A549 (cell line): ENCODE data around the gene NFX1. TPM values are rescaled to one million over a fixed set of nuclear protein-coding genes. Genes with fewer than 3 reads are reported as not detected.
A peak's percentile ranks its signal among the peaks of the same experiment; 100 is the strongest.

Experiments
- ATAC-seq, 2 experiments: fragments of 200-7000 bp in 1 of 2; fragments of >200 bp in 1 of 2; cut with Nextera tagmentation in 1 of 2; cut with Tn5 transposase in 1 of 2; 3 replicates each; pipeline versions ENCODE4 v1.8.0 to v1.9.1; 2018 to 2020; ENCODE audit warnings: mild to moderate bottlenecking in 1 of 2, moderate library complexity in 1 of 2
- CTCF ChIA-PET: fragments of 300-600 bp; sonication (Branson Sonifier 250); formaldehyde crosslinking; extraction: SDS; loops from one replicate; lab custom pipeline; 2021; ENCODE audit warnings: antibody characterized with exemption, inconsistent platforms; lab: Yijun Ruan, JAX
- POLR2A ChIA-PET: fragments of 350-600 bp; formaldehyde crosslinking; extraction: SDS; loops from one replicate; lab custom pipeline; 2021; ENCODE audit warnings: antibody characterized with exemption, inconsistent platforms; lab: Yijun Ruan, JAX
- DNase-seq, 2 experiments: peaks; one replicate each; pipeline versions ENCODE4 v3.0.0 to v3.0.0-alpha.2; 2011 to 2016; ENCODE audit warnings: low read depth in 1 of 2, low spot score in 1 of 2
- FAIRE-seq: peaks from 2 replicates; lab custom pipeline; 2011; peaks lifted over from hg19 to GRCh38; lab: Jason Lieb, UNC
- H3K27ac ChIP-seq, 2 experiments: fragments of >200 bp; sonication (Bioruptor Twin); formaldehyde crosslinking; 3 replicates each; pipeline ENCODE4 v1.5.1; 2016 to 2017
- H3K4me1 ChIP-seq: fragments of >200 bp; sonication (Bioruptor Twin); formaldehyde crosslinking; 3 replicates; pipeline ENCODE4 v1.6.1; 2016
- H3K4me2 ChIP-seq: fragments of >200 bp; sonication (Bioruptor Twin); formaldehyde crosslinking; 3 replicates; pipeline ENCODE4 v1.6.1; 2016
- H3K4me3 ChIP-seq: fragments of >200 bp; sonication (Bioruptor Twin); formaldehyde crosslinking; 3 replicates; pipeline ENCODE4 v1.5.1; 2016
- H3K9me3 ChIP-seq: fragments of >200 bp; sonication (Bioruptor Twin); formaldehyde crosslinking; 3 replicates; pipeline ENCODE4 v1.6.1; 2016
- CBX2 ChIP-seq: fragments of 200-600 bp; sonication (generic); IDR thresholded peaks from 2 replicates; pipeline ENCODE4 v1.6.1; 2016; ENCODE audit warnings: low read depth, mild to moderate bottlenecking, borderline replicate concordance
- CEBPB ChIP-seq, 2 experiments: fragments of >200 bp in 1 of 2; sonication (Bioruptor Twin) in 1 of 2; formaldehyde crosslinking in 1 of 2; IDR thresholded peaks; 2 replicates each; pipeline ENCODE4 v1.6.1; 2012 to 2016
- CHD2 ChIP-seq: fragments of 150-350 bp; IDR thresholded peaks from 2 replicates; pipeline ENCODE4 v1.6.1; 2014; ENCODE audit warnings: low read length; ENCODE audit not compliant: partially characterized antibody
- EHF ChIP-seq: fragments of 250-450 bp; sonication (Bioruptor Pico); IDR thresholded peaks from 2 replicates; pipeline ENCODE4 v1.5.0; 2020; ENCODE audit warnings: mild to moderate bottlenecking
- FOSB ChIP-seq: fragments of 250-450 bp; sonication (Bioruptor Pico); IDR thresholded peaks from 2 replicates; pipeline ENCODE4 v1.5.0; 2020; ENCODE audit warnings: mild to moderate bottlenecking, moderate library complexity
- FOXS1 ChIP-seq: fragments of 250-450 bp; sonication (Bioruptor Pico); IDR thresholded peaks from 2 replicates; pipeline ENCODE4 v1.5.0; 2020; ENCODE audit warnings: mild to moderate bottlenecking, moderate library complexity
- GATA3 ChIP-seq: IDR thresholded peaks from 2 replicates; pipeline ENCODE4 v1.6.1; 2012; ENCODE audit warnings: borderline replicate concordance
- HDAC2 ChIP-seq: fragments of 200-600 bp; sonication (generic); IDR thresholded peaks from 2 replicates; pipeline ENCODE4 v1.6.1; 2016
- HOXB5 ChIP-seq: fragments of 250-450 bp; sonication (Bioruptor Pico); IDR thresholded peaks from 2 replicates; pipeline ENCODE4 v1.5.0; 2020; ENCODE audit warnings: mild to moderate bottlenecking, moderate library complexity
- NPAS2 ChIP-seq: fragments of 250-450 bp; sonication (Bioruptor Pico); IDR thresholded peaks from 2 replicates; pipeline ENCODE4 v1.8.0; 2022; ENCODE audit warnings: mild to moderate bottlenecking, moderate library complexity, borderline replicate concordance
- POLR2A ChIP-seq: IDR thresholded peaks from 2 replicates; pipeline ENCODE4 v1.6.1; 2012; ENCODE audit warnings: mild to moderate bottlenecking, low read length
- RARB ChIP-seq: fragments of 250-450 bp; sonication (Bioruptor Pico); IDR thresholded peaks from 2 replicates; pipeline ENCODE4 v1.8.0; 2021; ENCODE audit warnings: mild to moderate bottlenecking, moderate library complexity
- RFX5 ChIP-seq: fragments of 450-650 bp; IDR thresholded peaks from 2 replicates; pipeline ENCODE4 v1.7.1; 2014; ENCODE audit warnings: antibody characterized with exemption, mild to moderate bottlenecking, moderate library complexity
- SMC3 ChIP-seq: fragments of >200 bp; sonication (Bioruptor Twin); formaldehyde crosslinking; IDR thresholded peaks from 3 replicates; pipeline ENCODE4 v1.6.1; 2018; ENCODE audit warnings: inconsistent platforms
- SREBF2 ChIP-seq: fragments of 450-650 bp; IDR thresholded peaks from 2 replicates; pipeline ENCODE4 v1.6.1; 2014; ENCODE audit warnings: mild to moderate bottlenecking, moderate library complexity
- ZC3H11A ChIP-seq: fragments of 450-650 bp; IDR thresholded peaks from 2 replicates; pipeline ENCODE4 v1.6.1; 2014; ENCODE audit warnings: antibody characterized with exemption, mild to moderate bottlenecking
- ZNF302 ChIP-seq: fragments of 250-450 bp; sonication (Bioruptor Pico); IDR thresholded peaks from 2 replicates; pipeline ENCODE4 v1.9.0; 2021; ENCODE audit warnings: inconsistent platforms, mild to moderate bottlenecking, moderate library complexity
- ZSCAN20 ChIP-seq: fragments of 250-450 bp; sonication (Bioruptor Pico); IDR thresholded peaks from 2 replicates; pipeline ENCODE4 v1.8.0; 2022; ENCODE audit warnings: mild to moderate bottlenecking, moderate library complexity
- WGBS: methylation state at CpG from one replicate; pipeline ENCODE4 v1.1.6; 2017; ENCODE audit errors: missing lambda C conversion rate; 5-methylcytosine and 5-hydroxymethylcytosine counted together
- polyA plus RNA-seq, 4 experiments: library from polyadenylated mRNA; depleted of rRNA in 3 of 4; stranded (reverse); fragments of >200 nt; fragmentation: RNase III in 1 of 4; extraction: RNeasy Plus Mini Kit Qiagen cat#74134 plus additional on column Dnase treatment in 1 of 4; gene quantifications; 2 replicates in 3 of 4; 3 replicates in 1 of 4; pipeline ENCODE4 v1.2.3, GENCODE V29; 2011 to 2017
- TF ChIP-seq, protein P1 (sequence below): fragments of >200 bp; sonication (Bioruptor Twin); formaldehyde crosslinking; IDR thresholded peaks from 2 replicates; pipeline ENCODE4 v1.6.1; 2016
- TF ChIP-seq, protein P2 (sequence below): fragments of 250-450 bp; sonication (Bioruptor Pico); IDR thresholded peaks from 2 replicates; pipeline ENCODE4 v1.5.0; 2021; ENCODE audit warnings: mild to moderate bottlenecking, moderate library complexity, borderline replicate concordance
- TF ChIP-seq, protein P3 (sequence below): fragments of >200 bp; sonication (Bioruptor Twin); formaldehyde crosslinking; IDR thresholded peaks from 3 replicates; pipeline ENCODE4 v1.6.1; 2016
- TF ChIP-seq, protein P4 (sequence below): IDR thresholded peaks from 2 replicates; pipeline ENCODE4 v1.6.1; 2012
- TF ChIP-seq, protein P5 (sequence below): fragments of 450-650 bp; IDR thresholded peaks from 2 replicates; pipeline ENCODE4 v1.6.1; 2014; ENCODE audit warnings: antibody characterized with exemption
- TF ChIP-seq, protein P6 (sequence below): fragments of 200-600 bp; sonication (generic); IDR thresholded peaks from 2 replicates; pipeline ENCODE4 v1.6.1; 2016; ENCODE audit warnings: antibody characterized with exemption, mild to moderate bottlenecking, moderate library complexity

NFX1 gene
- polyA plus RNA-seq, 2 of the 4 experiments (the other 2 are of a cell fraction): 24.8 to 41.2 TPM

DNA sequence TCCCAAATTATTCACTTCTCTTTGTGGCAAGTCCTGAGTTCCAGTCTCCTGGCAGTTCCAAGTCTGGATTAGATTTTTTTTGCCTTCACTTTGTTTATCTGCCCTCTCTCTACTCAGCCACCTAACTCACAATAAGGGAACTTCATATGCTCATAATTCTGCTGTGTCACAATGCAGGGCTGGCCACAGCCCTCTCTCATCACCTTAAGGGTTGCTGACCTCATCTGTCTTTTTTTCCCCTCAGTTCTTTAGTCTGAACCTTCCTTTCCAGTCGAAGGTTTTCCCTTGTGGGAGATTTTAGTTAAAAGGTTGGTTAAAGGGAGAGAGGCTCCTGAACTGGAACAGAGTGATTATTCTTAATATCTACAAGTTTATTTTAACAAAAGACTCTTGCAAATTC is 29.9 kb upstream of the NFX1 start:
- H3K4me2 ChIP-seq: no peak overlapping the region
- TF ChIP-seq RFX5 (no peak), SREBF2 (no peak), SMC3 (no peak), CHD2 (no peak)
- TF ChIP-seq, protein P1, sequence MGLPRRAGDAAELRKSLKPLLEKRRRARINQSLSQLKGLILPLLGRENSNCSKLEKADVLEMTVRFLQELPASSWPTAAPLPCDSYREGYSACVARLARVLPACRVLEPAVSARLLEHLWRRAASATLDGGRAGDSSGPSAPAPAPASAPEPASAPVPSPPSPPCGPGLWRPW: no peak
- TF ChIP-seq, protein P2, sequence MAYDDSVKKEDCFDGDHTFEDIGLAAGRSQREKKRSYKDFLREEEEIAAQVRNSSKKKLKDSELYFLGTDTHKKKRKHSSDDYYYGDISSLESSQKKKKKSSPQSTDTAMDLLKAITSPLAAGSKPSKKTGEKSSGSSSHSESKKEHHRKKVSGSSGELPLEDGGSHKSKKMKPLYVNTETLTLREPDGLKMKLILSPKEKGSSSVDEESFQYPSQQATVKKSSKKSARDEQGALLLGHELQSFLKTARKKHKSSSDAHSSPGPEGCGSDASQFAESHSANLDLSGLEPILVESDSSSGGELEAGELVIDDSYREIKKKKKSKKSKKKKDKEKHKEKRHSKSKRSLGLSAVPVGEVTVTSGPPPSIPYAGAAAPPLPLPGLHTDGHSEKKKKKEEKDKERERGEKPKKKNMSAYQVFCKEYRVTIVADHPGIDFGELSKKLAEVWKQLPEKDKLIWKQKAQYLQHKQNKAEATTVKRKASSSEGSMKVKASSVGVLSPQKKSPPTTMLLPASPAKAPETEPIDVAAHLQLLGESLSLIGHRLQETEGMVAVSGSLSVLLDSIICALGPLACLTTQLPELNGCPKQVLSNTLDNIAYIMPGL: no peak
- no peak for ATAC-seq
- CTCF ChIA-PET: no interaction called here
- H3K27ac ChIP-seq: no peak overlapping the region
- H3K4me1 ChIP-seq: peaks cover 52% of the 10 kb centered on the region
- no peak for DNase-seq
- 76% methylated on average over 1 of the region's 1 CpG for WGBS
- POLR2A ChIA-PET: no interaction called here
- no peak overlapping the region for H3K4me3 ChIP-seq
- no peak for FAIRE-seq
- H3K9me3 ChIP-seq: no peaks in the 10 kb centered on the region

DNA sequence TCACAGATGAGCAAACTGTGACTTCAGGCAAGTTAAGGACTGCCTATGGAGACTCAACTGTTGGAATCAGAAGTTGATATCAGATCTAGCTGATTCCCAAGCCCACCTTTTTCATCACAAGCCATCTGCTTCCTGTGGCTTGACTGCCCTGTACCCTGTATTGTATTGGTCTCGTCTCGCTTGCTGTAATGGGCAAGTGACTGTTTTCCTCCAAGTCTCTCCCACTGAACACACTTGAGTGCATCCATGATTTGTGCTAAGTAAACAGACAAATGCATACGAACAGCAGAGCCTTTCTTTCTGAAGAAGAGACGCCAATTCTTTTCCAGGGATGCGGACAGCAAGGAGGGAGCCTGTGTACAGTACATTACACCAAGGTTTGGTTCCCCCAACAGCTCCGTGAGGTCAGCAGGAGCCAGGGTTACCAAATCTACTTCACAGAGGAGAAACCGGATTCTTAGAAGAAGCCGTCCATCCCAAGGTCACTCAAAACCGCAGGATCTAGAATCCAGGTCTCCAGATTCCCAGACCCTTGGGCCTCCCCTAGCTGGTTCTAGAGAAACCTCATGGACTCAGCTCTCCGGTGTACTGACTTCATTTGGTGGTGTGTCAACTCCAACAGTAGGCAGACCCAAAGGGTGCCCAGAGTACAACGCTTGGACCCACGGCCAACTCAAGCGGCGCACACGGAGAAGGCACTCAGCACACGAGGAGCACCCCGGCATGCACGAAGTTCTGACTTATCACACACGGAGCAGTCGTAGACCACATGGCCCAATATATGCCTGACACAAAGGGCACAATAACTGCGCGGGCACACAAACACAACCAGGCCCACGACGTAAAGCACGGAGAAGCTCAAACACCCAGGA is 26.9 kb upstream of the NFX1 start:
- ChIA-PET CTCF (interaction anchor here (0.6 to 3.6 kb wide), 9 partner anchors 10 to 152 kb away, joined by 3 to 16 read pairs (median 5); no protein-coding TSS in a partner anchor), POLR2A (interaction anchor here (0.8 to 1.5 kb wide), 2 partner anchors 29 to 239 kb away, joined by 3 to 11 read pairs; partner anchors contain the start of gene DNAJA1)
- no peaks in the 10 kb centered on the region for H3K9me3 ChIP-seq
- FAIRE-seq: peak; percentile 39
- peak overlapping the region; percentile 90 for H3K4me3 ChIP-seq
- TF ChIP-seq, protein P3, sequence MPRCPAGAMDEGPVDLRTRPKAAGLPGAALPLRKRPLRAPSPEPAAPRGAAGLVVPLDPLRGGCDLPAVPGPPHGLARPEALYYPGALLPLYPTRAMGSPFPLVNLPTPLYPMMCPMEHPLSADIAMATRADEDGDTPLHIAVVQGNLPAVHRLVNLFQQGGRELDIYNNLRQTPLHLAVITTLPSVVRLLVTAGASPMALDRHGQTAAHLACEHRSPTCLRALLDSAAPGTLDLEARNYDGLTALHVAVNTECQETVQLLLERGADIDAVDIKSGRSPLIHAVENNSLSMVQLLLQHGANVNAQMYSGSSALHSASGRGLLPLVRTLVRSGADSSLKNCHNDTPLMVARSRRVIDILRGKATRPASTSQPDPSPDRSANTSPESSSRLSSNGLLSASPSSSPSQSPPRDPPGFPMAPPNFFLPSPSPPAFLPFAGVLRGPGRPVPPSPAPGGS: no peak
- TF ChIP-seq, protein P4, sequence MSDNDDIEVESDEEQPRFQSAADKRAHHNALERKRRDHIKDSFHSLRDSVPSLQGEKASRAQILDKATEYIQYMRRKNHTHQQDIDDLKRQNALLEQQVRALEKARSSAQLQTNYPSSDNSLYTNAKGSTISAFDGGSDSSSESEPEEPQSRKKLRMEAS: peak; percentile 82
- WGBS: 3% methylated on average over 23 of the region's 25 CpGs
- no peak for DNase-seq
- H3K4me1 ChIP-seq: peaks cover 40% of the 10 kb centered on the region
- ATAC-seq: peak; percentile 15 to 24; a peak in 5 of 6 replicates
- peak overlapping the region; percentile 94 to 96 for H3K27ac ChIP-seq
- H3K4me2 ChIP-seq: peak overlapping the region; percentile 95

DNA sequence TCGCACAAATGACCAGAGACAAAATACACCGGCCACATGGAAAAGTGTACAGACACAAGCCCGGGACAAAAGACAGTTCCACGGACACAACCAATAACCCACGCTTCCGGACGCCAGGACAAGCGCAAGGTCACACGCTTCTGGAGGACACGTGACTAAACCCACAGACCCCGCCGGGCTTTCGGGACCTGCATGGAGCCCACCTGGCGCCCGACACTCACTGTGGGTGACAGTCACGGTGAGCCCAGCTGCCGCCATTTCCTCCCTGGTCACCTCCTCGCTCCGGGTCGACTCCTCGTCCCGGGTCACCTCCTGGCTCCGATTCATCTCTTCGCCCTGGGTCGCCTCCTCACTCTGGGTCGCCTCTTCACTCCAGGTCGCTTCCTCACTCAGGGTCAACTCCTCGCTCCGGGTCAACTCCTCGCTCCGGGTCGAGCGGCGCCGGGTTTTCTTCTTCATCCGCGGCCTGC is 26.3 kb upstream of the NFX1 start:
- TF ChIP-seq, protein P5, sequence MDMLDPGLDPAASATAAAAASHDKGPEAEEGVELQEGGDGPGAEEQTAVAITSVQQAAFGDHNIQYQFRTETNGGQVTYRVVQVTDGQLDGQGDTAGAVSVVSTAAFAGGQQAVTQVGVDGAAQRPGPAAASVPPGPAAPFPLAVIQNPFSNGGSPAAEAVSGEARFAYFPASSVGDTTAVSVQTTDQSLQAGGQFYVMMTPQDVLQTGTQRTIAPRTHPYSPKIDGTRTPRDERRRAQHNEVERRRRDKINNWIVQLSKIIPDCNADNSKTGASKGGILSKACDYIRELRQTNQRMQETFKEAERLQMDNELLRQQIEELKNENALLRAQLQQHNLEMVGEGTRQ: peak; percentile 83
- TF ChIP-seq POLR2A: no peak
- TF ChIP-seq FOSB: no peak
- no peak for TF ChIP-seq NPAS2 (CRISPR knock-in tag)
- no peak for TF ChIP-seq HDAC2
- TF ChIP-seq RARB (CRISPR knock-in tag): no peak
- no peak for TF ChIP-seq FOXS1
- TF ChIP-seq HOXB5 (CRISPR knock-in tag): no peak
- no peak for TF ChIP-seq ZSCAN20 (CRISPR knock-in tag)
- no peak for TF ChIP-seq CBX2
- TF ChIP-seq EHF (CRISPR knock-in tag): no peak
- TF ChIP-seq, protein P6, sequence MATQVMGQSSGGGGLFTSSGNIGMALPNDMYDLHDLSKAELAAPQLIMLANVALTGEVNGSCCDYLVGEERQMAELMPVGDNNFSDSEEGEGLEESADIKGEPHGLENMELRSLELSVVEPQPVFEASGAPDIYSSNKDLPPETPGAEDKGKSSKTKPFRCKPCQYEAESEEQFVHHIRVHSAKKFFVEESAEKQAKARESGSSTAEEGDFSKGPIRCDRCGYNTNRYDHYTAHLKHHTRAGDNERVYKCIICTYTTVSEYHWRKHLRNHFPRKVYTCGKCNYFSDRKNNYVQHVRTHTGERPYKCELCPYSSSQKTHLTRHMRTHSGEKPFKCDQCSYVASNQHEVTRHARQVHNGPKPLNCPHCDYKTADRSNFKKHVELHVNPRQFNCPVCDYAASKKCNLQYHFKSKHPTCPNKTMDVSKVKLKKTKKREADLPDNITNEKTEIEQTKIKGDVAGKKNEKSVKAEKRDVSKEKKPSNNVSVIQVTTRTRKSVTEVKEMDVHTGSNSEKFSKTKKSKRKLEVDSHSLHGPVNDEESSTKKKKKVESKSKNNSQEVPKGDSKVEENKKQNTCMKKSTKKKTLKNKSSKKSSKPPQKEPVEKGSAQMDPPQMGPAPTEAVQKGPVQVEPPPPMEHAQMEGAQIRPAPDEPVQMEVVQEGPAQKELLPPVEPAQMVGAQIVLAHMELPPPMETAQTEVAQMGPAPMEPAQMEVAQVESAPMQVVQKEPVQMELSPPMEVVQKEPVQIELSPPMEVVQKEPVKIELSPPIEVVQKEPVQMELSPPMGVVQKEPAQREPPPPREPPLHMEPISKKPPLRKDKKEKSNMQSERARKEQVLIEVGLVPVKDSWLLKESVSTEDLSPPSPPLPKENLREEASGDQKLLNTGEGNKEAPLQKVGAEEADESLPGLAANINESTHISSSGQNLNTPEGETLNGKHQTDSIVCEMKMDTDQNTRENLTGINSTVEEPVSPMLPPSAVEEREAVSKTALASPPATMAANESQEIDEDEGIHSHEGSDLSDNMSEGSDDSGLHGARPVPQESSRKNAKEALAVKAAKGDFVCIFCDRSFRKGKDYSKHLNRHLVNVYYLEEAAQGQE: no peak
- TF ChIP-seq ZC3H11A: no peak
- TF ChIP-seq GATA3: no peak
- TF ChIP-seq, protein P4: peak; percentile 58; the same call in 1 of the 2 replicates
- no peak for TF ChIP-seq CEBPB (IDR thresholded peaks at IDR 0.05)
- TF ChIP-seq ZNF302: no peak
- TF ChIP-seq, all 56 proteins: peak for 2
- Histone ChIP-seq H3K4me3 (peak overlapping the region; percentile 90), H3K9me3 (no peaks in the 10 kb centered on the region), H3K27ac (peak overlapping the region; percentile 94 to 96), H3K4me2 (peak overlapping the region; percentile 95), H3K4me1 (peaks cover 36% of the 10 kb centered on the region)
- DNase-seq (peak in 1 of 2 experiments; percentile 57), FAIRE-seq (no peak), ATAC-seq (peak; percentile 19 to 62)
- ChIA-PET POLR2A (interaction anchor here (0.6 to 1.5 kb wide), 4 partner anchors 9 to 239 kb away, joined by 3 to 11 read pairs (median 4); partner anchors contain the start of genes DNAJA1 and NFX1), CTCF (interaction anchor here (0.6 to 3.6 kb wide), 12 partner anchors 10 to 178 kb away, joined by 3 to 16 read pairs (median 4); no protein-coding TSS in a partner anchor)
- WGBS: 3% methylated on average over 27 of the region's 37 CpGs
